Mesendoderm (in vitro differentiated cells): ENCODE data around the gene SLC51A.

Experiments
- DNase-seq: peaks from one replicate; pipeline ENCODE4 v3.0.0; 2013
- H2AK5ac ChIP-seq: 2 replicates; pipeline ENCODE4 v1.6.1; 2013; ENCODE audit warnings: low read length, inconsistent platforms
- H2BK120ac ChIP-seq: 2 replicates; pipeline ENCODE4 v1.6.1; 2013; ENCODE audit warnings: low read depth, mild to moderate bottlenecking, low read length, moderate library complexity, mixed read lengths
- H2BK15ac ChIP-seq: replicated peaks from 2 replicates; pipeline ENCODE4 v1.6.1; 2013; ENCODE audit warnings: low read depth, mild to moderate bottlenecking, moderate library complexity
- H2BK5ac ChIP-seq: 2 replicates; pipeline ENCODE4 v1.6.1; 2013; ENCODE audit warnings: low read length, inconsistent platforms
- H3K18ac ChIP-seq: 2 replicates; pipeline ENCODE4 v1.6.1; 2013; ENCODE audit warnings: mild to moderate bottlenecking, low read length, mixed read lengths
- H3K23ac ChIP-seq: one replicate; pipeline ENCODE4 v1.6.1; 2013; ENCODE audit warnings: low read length
- H3K27ac ChIP-seq: 2 replicates; pipeline ENCODE4 v1.5.1; 2013; ENCODE audit warnings: low read depth, mild to moderate bottlenecking, inconsistent platforms, low read length, moderate library complexity
- H3K27me3 ChIP-seq: 2 replicates; pipeline ENCODE4 v1.6.1; 2013; ENCODE audit warnings: low read length, control low read depth, mild to moderate bottlenecking, inconsistent platforms; ENCODE audit not compliant: insufficient read depth, poor library complexity
- H3K36me3 ChIP-seq: 2 replicates; pipeline ENCODE4 v1.6.1; 2013; ENCODE audit warnings: low read length, inconsistent platforms; ENCODE audit not compliant: control insufficient read depth, insufficient read depth
- H3K4ac ChIP-seq: one replicate; pipeline ENCODE4 v1.6.1; 2013; ENCODE audit warnings: low read depth, mild to moderate bottlenecking, low read length, moderate library complexity
- H3K4me1 ChIP-seq: 2 replicates; pipeline ENCODE4 v1.6.1; 2013; ENCODE audit warnings: low read depth, low read length, inconsistent platforms; ENCODE audit not compliant: control insufficient read depth
- H3K4me2 ChIP-seq: 2 replicates; pipeline ENCODE4 v1.6.1; 2013; ENCODE audit warnings: low read length
- H3K4me3 ChIP-seq: 2 replicates; pipeline ENCODE4 v1.5.1; 2013; ENCODE audit warnings: mild to moderate bottlenecking, low read length
- H3K56ac ChIP-seq: one replicate; pipeline ENCODE4 v1.6.1; 2013; ENCODE audit warnings: low read length
- H3K79me1 ChIP-seq: 2 replicates; pipeline ENCODE4 v1.6.1; 2013; ENCODE audit warnings: low read length, inconsistent platforms
- H3K79me2 ChIP-seq: 2 replicates; pipeline ENCODE4 v1.6.1; 2013; ENCODE audit warnings: mild to moderate bottlenecking, low read length; ENCODE audit not compliant: control insufficient read depth, insufficient read depth
- H3K9ac ChIP-seq: 2 replicates; pipeline ENCODE4 v1.6.1; 2013; ENCODE audit warnings: low read length, inconsistent platforms
- H4K5ac ChIP-seq: one replicate; pipeline ENCODE4 v1.6.1; 2013; ENCODE audit warnings: low read length
- H4K8ac ChIP-seq: one replicate; pipeline ENCODE4 v1.6.1; 2013; ENCODE audit warnings: low read depth, mild to moderate bottlenecking, control low read depth, low read length, moderate library complexity
- WGBS: extraction: QIAGEN DNeasy Blood & Tissue Kit; methylation state at CpG from one replicate; pipeline ENCODE4 v1.1.7; 2013; ENCODE audit warnings: low lambda C conversion rate, missing lambda C conversion rate; ENCODE audit not compliant: insufficient coverage; ENCODE audit errors: extremely low coverage; 5-methylcytosine and 5-hydroxymethylcytosine counted together

The SLC51A gene

DNA sequence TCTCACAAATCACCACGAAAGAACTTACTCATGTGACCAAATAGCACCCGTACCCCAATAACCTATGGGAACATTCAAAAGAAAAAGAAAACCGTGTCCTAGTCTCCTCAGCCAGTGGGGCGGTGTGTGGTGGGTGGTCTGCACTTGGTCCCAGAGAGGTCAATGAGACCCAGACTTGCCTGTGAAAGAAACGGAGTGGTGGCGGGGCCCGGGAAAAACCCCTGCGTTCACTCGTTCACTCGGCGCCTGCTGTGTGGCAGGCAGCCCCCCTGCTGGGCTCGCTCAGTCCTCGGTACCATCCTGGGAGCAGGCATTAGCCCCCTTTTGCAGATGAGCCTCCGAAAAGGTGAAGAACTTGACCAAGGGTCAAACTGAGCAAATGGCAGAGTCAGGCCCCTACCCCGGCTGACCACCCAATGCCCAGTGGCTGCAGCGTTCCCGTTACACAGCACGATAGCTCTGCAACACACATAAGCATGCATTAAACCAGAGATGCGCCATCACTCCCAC is 41.2 kb upstream of the SLC51A start:
- WGBS = no CpG with 5 or more reads among the region's 19 CpGs
- no peak overlapping the region for H4K5ac ChIP-seq
- no peak overlapping the region for H4K8ac ChIP-seq
- H3K4me2 ChIP-seq = no peak overlapping the region
- no peaks in the 10 kb centered on the region for H3K27me3 ChIP-seq
- no peak overlapping the region for H3K4me3 ChIP-seq
- H3K36me3 ChIP-seq = no peaks in the 10 kb centered on the region
- no peak overlapping the region for H3K56ac ChIP-seq
- DNase-seq = no peak
- H3K4ac ChIP-seq = no peak overlapping the region
- H3K18ac ChIP-seq = no peak overlapping the region
- H3K23ac ChIP-seq = no peak overlapping the region
- no peak overlapping the region for H3K27ac ChIP-seq
- no peak overlapping the region for H3K9ac ChIP-seq
- H3K4me1 ChIP-seq = no peaks in the 10 kb centered on the region
- H2BK15ac ChIP-seq = no peak overlapping the region
- no peak overlapping the region for H2BK120ac ChIP-seq
- no peak overlapping the region for H2BK5ac ChIP-seq
- no peaks in the 10 kb centered on the region for H3K79me2 ChIP-seq
- H3K79me1 ChIP-seq = no peaks in the 10 kb centered on the region
- no peak overlapping the region for H2AK5ac ChIP-seq

DNA sequence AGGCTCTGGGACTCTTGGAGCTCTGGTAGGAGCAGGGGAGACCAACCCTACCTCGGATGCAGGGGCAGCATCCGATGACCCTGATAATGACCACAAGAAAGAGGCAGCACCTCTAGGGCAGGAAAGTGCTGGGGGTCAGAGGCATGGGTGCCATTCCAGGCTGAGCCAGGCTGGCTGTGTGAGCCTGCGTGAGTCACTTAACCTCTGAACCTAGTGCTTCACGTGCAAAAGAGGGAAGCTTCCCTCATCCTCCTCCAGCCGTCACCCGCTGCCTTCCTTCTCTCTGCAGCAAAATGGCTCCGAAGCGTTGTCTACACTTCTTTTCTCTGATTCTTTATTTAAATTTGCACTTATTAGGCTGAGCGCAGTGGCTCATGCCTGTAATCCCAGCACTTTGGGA is 40.6 kb upstream of the SLC51A start:
- no peak overlapping the region for H4K8ac ChIP-seq
- H3K4me1 ChIP-seq = no peaks in the 10 kb centered on the region
- H2BK5ac ChIP-seq = no peak overlapping the region
- H3K4me2 ChIP-seq = no peak overlapping the region
- no peak overlapping the region for H3K23ac ChIP-seq
- H2AK5ac ChIP-seq = no peak overlapping the region
- no peaks in the 10 kb centered on the region for H3K79me1 ChIP-seq
- no peak overlapping the region for H3K9ac ChIP-seq
- H2BK15ac ChIP-seq = no peak overlapping the region
- no peak overlapping the region for H2BK120ac ChIP-seq
- no peak overlapping the region for H3K56ac ChIP-seq
- H3K79me2 ChIP-seq = no peaks in the 10 kb centered on the region
- H3K4ac ChIP-seq = no peak overlapping the region
- H3K18ac ChIP-seq = no peak overlapping the region
- no peak for DNase-seq
- H3K36me3 ChIP-seq = no peaks in the 10 kb centered on the region
- WGBS = no CpG with 5 or more reads among the region's 9 CpGs
- no peak overlapping the region for H4K5ac ChIP-seq
- no peak overlapping the region for H3K4me3 ChIP-seq
- H3K27ac ChIP-seq = no peak overlapping the region
- no peaks in the 10 kb centered on the region for H3K27me3 ChIP-seq

DNA sequence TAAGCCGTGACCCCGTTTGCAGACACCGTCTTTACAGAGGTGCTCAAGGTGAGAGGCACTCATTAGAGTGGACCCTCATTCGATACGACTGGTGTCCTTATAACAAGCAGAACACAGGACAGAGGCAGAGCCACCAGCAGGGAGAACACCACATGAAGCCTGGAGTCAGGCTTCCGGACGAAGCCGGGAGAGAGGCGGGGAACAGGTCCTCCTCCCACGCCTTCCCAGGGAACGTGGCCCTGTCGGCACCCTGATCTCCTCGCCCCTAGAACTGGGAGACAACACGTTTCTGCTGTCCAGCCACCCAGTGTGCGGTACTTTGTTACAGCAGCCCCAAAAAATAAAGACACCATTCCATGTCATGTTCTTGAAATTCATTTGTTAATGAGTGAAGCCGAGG is 38.8 kb upstream of the SLC51A start:
- Histone ChIP-seq H3K79me2 (no peaks in the 10 kb centered on the region), H3K23ac (no peak overlapping the region), H3K56ac (no peak overlapping the region), H2AK5ac (no peak overlapping the region), H3K4me2 (no peak overlapping the region), H3K27me3 (no peaks in the 10 kb centered on the region), H2BK120ac (no peak overlapping the region), H3K4me1 (no peaks in the 10 kb centered on the region), H2BK15ac (no peak overlapping the region), H3K4ac (no peak overlapping the region), H4K5ac (no peak overlapping the region), H3K4me3 (no peak overlapping the region), H2BK5ac (no peak overlapping the region), H3K79me1 (no peaks in the 10 kb centered on the region), H3K18ac (no peak overlapping the region), H3K27ac (no peak overlapping the region), H3K36me3 (no peaks in the 10 kb centered on the region), H4K8ac (no peak overlapping the region), H3K9ac (no peak overlapping the region)
- DNase-seq = no peak
- WGBS = no CpG with 5 or more reads among the region's 16 CpGs

DNA sequence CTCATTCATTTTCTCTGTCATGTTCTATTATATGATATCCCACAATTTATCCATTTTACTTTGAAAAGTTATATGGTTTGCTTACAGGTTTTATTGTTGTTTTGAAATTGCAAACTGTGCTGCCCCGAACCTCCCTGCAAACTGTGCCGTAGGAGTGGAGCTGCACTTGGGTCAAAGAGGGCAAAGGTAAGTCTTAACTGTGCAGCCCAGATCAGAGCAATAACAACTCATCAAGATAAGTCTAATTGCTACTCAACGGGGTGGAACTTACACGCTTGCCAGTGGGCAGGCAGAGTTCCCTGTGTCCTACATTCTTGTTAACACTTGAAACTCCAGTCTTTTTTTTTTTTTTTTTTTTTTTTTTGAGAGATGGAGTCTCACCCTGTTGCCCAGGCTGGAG is 38.4 kb upstream of the SLC51A start:
- H3K36me3 ChIP-seq = no peaks in the 10 kb centered on the region
- H3K4me2 ChIP-seq = no peak overlapping the region
- H4K5ac ChIP-seq = no peak overlapping the region
- H2AK5ac ChIP-seq = no peak overlapping the region
- DNase-seq = no peak
- no peaks in the 10 kb centered on the region for H3K79me1 ChIP-seq
- no peak overlapping the region for H3K23ac ChIP-seq
- no peaks in the 10 kb centered on the region for H3K79me2 ChIP-seq
- no peak overlapping the region for H2BK5ac ChIP-seq
- H3K4me1 ChIP-seq = no peaks in the 10 kb centered on the region
- no peak overlapping the region for H3K56ac ChIP-seq
- H2BK120ac ChIP-seq = no peak overlapping the region
- no peak overlapping the region for H3K4ac ChIP-seq
- no peaks in the 10 kb centered on the region for H3K27me3 ChIP-seq
- no peak overlapping the region for H3K9ac ChIP-seq
- H2BK15ac ChIP-seq = no peak overlapping the region
- H4K8ac ChIP-seq = no peak overlapping the region
- H3K4me3 ChIP-seq = no peak overlapping the region
- no peak overlapping the region for H3K18ac ChIP-seq
- no peak overlapping the region for H3K27ac ChIP-seq
- WGBS = no CpG with 5 or more reads among the region's 4 CpGs

DNA sequence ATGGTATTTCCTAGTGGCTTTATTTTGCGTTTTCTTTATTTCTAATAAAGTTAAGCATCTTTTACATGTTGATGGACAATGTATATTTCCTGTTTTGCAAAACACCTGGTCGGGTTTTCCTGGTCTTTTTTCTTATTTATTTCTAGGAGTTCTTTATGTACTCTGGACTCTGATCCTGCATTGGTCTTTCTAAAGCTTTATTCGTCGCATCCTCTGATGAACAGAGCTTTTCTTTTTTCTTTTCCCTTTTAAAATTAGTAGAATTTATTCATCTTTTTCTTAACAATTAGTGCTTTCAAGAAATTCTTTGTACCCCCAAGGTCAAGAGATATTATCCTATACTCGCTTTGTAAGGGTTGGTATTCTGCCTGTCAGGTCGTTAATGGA is 37.3 kb upstream of the SLC51A start:
- H4K5ac ChIP-seq = no peak overlapping the region
- no peaks in the 10 kb centered on the region for H3K4me1 ChIP-seq
- H2BK15ac ChIP-seq = no peak overlapping the region
- H3K23ac ChIP-seq = no peak overlapping the region
- H3K27ac ChIP-seq = no peak overlapping the region
- H3K56ac ChIP-seq = no peak overlapping the region
- no peak overlapping the region for H3K4me2 ChIP-seq
- H3K36me3 ChIP-seq = no peaks in the 10 kb centered on the region
- no peak overlapping the region for H2BK5ac ChIP-seq
- no peak overlapping the region for H2AK5ac ChIP-seq
- H3K79me1 ChIP-seq = no peaks in the 10 kb centered on the region
- H3K18ac ChIP-seq = no peak overlapping the region
- H3K4ac ChIP-seq = no peak overlapping the region
- no peaks in the 10 kb centered on the region for H3K27me3 ChIP-seq
- H2BK120ac ChIP-seq = no peak overlapping the region
- no peak overlapping the region for H4K8ac ChIP-seq
- no CpG with 5 or more reads among the region's 6 CpGs for WGBS
- no peak for DNase-seq
- no peaks in the 10 kb centered on the region for H3K79me2 ChIP-seq
- H3K4me3 ChIP-seq = no peak overlapping the region
- H3K9ac ChIP-seq = no peak overlapping the region
